HG03060 (cell line): Measurements from ENCODE around the gene CARNS1.
"Not testable (repeated sequence)": the region's sequence is repeated elsewhere in the genome, so short reads cannot be mapped to it uniquely, and the experiment has no call there.

ENCODE experiments used
- ATAC-seq: cut with Tn5 transposase; IDR thresholded peaks from one replicate; pipeline ENCODE4 v1.9.1; 2021; ENCODE audit warnings: low read depth, moderate number of reproducible peaks; ENCODE audit not compliant: unreplicated experiment

Gene CARNS1

DNA sequence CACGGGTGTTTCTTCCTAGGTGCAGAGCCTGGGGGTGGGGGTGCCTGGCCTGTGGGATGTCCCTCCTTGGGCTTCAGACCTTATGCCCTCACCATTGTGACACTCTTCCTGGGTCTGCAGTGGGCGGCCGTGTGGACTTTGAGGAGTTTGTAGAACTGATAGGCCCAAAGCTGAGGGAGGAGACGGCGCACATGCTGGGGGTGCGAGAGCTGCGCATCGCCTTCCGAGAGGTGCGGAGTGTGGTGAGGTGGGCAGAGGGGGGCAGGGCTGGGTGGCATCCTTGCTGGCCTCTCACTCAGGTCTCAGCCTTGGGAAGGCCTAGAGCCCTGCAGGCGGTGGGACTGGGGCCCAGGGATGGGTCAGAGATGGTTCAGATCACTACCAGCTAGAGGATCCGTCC lies 42.0 kb downstream of the CARNS1 start:
- ATAC-seq: no peak

DNA sequence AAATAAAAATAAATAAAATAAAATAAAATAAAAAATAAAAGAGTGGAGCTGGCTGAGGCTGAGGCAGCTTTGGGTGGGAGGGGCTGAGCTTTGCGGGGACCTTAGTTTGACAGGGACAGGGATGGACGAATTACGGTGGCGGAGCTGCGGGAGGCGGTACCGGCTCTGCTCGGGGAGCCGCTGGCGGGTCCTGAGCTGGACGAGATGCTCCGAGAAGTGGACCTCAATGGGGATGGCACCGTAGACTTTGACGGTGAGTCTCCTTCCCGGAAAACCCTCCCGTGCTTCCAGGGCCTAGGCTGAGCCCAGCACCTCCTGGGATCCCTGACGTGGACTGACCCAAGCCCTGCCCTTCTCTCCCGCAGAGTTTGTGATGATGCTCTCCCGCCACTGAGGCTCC lies 42.8 kb downstream of the CARNS1 start:
- ATAC-seq: no peak

DNA sequence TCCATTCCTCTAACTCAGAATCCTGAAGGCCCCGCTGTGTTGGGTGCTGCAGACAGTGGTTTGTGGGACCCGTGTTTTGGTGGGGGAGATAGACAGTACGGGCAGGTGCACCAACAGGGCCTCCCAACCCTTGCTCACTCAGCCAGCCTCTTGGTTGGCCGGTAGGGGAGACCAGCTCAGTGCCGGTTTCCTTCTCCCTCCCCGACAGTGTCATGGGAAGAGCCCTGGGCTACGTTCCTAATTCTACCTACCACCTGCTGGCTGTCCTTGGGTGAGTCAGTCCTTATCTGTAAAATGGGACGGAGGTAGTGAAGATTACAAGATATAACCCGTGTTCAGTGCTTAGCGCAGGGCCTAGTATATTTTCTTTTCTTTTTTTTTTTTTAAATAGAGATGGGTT lies 47.7 kb downstream of the CARNS1 start:
- no peak for ATAC-seq

DNA sequence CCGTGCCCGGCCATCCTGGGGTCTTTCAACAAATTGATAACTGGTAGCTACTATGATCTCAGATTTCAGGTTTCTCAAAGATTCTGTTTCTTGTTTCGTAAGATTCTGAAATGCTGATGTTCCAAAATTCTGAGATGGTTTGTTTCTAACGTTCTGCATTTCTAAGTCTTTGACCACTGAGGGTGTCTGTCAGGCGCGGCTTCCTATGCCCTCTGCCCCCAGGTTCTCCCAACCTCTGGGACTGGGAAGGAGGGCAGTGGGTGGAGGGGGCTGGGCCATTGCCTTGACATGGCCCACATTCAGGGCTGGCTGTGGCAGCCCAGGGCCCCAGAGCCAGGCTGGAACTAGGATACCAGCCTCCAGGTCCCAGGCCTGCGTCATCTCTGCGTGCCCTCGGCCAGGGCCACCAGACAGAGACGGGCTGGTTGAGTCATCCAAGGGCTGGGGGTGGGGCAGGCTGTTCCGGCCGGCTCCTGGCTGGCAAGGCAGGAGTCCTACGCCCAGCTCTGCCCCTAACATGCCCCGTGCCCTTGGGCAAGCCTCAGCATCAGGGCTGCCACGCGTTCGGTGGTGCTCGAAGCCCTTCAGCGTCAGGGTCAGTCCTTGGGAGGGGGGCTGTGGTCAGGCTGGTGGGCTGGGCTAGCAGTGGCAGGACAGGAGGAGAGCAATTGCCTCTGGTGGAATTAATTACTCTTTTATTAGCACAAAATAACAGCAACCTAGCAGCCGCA lies 48.4 kb downstream of the CARNS1 start:
- no peak for ATAC-seq

GRCh38 chr11:67464411-67465188 lies 49.1 kb downstream of the CARNS1 start:
- no peak for ATAC-seq

DNA sequence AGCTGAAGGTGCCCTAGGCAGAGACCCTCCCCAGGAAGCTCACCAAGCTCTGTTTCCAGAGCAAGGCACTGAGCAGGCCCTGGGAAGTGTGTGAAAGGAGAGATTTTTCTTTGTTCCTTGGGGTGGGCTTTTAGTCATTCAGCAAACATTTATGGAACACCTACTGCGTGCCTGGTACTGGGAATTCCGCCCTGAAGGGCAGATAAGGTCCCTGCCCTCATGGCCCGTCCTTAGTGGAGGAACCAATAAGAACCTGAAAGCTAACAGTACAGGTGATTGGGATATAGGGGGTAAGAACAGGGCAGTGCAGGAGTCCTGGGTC lies 49.7 kb downstream of the CARNS1 start:
- ATAC-seq: no peak

DNA sequence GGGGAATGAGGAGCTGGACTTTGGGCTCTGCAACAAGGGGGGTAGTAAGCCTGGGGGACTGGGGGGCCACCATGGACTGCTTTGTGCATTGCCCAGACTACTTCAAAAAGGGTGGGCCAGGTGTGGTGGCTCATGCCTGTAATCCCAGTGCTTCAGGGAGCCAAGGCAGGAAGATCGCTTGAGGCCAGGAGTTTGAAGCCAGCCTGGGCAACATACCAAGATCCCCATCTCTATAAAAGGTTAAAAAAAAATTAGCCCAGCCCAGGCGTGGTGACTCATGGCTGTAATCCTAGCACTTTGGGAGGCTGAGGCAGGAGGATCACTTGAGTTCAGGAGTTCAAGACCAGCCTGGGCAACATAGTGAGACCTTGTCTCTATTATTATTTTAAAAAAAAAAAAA lies 50.1 kb downstream of the CARNS1 start:
- not testable (repeated sequence) for ATAC-seq

DNA sequence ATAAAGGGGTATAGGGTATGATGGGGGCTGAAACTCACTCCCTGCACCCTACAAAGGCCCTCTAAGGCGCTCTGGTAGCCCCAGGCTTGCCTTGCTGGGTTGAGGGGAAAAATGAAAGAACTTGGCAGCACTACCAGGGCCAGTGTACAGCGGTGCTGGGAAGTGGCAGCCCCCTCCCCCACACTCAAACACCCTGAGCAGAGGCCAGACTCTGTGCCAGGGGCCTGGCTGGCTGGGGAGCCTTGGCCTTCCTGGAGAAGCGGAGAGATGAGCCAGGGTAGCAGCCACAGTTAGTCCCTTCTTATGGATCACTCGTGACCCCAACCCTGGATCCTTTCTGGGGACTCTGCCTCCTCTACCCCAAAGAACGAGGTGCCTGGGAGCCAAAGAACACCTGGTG lies 50.9 kb downstream of the CARNS1 start:
- no peak for ATAC-seq

DNA sequence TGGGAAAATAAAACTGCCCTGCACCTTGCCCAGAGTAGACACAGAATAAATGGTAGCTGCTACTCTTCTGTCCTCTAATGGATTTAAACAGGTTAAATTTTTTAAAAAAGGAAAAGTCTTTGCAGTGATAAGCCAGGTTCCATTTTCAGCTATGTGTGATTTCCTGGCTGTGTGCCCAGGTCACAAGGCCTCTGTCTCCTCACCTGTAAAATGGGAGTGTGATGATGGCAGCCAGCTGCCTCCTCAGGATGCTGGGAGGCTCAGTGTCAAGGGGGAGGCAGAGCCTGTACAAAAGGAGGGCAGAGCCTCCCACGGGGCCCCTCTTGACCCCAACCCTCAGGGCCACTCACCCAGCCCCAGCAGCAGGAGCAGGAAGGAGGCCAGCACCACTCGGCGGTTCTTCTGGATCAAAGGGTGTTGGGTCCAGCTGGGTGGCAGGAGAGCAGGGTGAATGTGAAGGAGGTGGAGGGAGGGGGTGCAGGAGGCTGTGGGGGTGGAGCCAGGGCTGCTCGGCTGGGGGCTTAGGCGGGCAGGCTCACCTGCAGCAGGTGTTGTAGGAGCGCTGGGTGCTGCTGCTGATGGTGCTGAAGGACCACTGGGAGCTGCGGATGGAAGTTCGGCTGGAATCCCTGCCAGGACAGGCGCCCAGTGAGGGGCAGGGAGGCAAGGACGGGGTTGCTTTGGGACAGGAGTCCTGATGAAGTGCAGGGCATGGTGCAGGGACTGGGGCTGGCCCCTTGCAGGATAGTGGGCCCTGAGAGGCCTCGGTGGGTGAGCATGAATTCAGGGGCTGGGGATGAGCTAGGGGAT lies 51.7 kb downstream of the CARNS1 start:
- ATAC-seq: no peak

DNA sequence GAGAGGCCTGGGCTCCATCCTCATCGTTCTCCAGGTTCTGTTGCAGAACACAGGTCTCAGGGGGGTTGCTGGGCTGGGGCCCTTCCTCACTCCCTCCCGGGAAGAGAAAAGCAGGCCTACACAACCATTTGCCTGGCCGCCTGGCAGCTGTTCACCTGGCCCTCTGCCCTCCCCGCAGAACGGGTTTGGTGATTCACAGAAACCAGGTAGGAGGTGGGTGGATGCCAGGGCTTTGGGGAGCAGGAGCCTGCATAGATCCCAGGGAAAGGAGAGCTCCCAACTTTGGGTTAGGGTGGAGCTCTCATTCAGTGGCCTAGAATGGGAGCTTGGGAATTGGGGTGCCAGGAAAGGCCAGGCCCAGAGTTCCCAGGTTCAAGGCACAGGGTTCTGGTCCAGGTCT lies 52.6 kb downstream of the CARNS1 start:
- no peak for ATAC-seq

GRCh38 chr11:67468456-67468758 lies 52.9 kb downstream of the CARNS1 start:
- no peak for ATAC-seq

GRCh38 chr11:67468759-67469507 lies 53.5 kb downstream of the CARNS1 start, which contains the start of gene TMEM134:
Gene TMEM134 (minus strand): TSS chr11:67469251. CDS start chr11:67469192, 59 bp downstream.
- peak; percentile 28 for ATAC-seq

- no peak for ATAC-seq
Measured at GRCh38 chr11:67469508-67469811, 54.0 kb downstream of the CARNS1 start.

DNA sequence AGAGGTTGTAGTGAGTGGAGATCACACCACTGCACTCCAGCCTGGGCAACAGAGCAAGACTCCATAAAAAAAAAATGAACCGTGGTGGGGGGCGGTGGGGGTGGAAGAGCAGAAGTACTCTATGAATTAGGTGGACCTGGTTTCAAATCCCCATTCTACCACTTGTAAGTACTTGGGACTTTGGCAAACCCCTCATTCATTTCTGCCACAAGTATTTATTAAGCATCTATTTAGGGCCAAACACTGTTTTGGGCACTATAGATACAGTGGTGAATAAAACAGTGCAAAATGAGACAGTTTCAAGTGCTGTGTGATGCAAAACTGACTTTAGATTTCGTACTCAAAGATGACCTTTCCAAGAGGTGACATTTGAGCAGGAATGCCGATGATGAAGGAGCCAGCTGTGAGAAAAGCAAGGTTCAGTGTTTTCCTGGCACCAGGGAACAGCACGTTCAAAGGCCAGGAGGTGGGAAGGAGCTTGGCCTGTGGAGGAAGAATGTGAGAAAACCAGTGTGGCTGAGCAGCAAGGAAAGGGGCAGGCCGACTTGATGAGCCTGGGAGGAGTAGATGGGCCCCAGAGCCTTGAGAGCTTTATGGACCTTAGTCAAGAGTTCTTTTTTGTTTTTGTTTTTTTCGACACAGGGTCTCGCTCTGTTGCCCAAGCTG lies 55.0 kb downstream of the CARNS1 start:
- ATAC-seq: no peak

DNA sequence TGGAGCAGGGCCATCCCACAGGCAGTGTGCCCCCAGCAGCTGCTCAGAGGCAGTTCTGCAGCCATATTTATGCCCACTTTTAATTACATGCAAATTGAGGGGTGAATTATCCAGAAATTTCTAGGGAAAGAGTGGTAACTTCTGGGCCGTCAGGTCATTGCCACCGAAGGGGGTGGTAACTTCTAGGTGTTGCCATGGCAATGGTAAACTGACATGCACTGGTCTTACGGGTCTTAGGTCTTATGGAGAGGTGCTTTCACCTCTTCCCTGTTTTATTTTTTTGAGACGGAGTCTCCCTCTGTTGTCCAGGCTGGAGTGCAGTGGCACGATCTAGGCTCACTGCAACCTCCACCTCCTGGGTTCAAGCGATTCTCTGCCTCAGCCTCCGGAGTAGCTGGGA lies 57.4 kb downstream of the CARNS1 start:
- ATAC-seq: no peak
